Neural progenitor cell (in vitro differentiated cells): ENCODE results near the gene ST6GAL1. TPM values are rescaled to one million over a fixed set of nuclear protein-coding genes. Genes with fewer than 3 reads are reported as not detected.

ENCODE experiments used
- DNase-seq: peaks from one replicate; pipeline ENCODE4 v3.0.0-alpha.2; 2016; ENCODE audit warnings: low spot score
- H2AFZ ChIP-seq: fragments of 200-600 bp; sonication (generic); replicated peaks from 2 replicates; pipeline ENCODE4 v1.6.1; 2016; ENCODE audit warnings: antibody characterized with exemption
- H3F3A ChIP-seq: fragments of 200-600 bp; sonication (generic); 2 replicates; pipeline ENCODE4 v1.6.1; 2016; ENCODE audit warnings: antibody characterized with exemption, low read depth
- H3K27ac ChIP-seq: fragments of 200-600 bp; sonication (generic); 2 replicates; pipeline ENCODE4 v1.5.1; 2016; ENCODE audit warnings: mild to moderate bottlenecking
- H3K27me3 ChIP-seq: fragments of 200-600 bp; sonication (generic); 2 replicates; pipeline ENCODE4 v1.6.1; 2016; ENCODE audit warnings: mild to moderate bottlenecking, moderate library complexity
- H3K36me3 ChIP-seq: fragments of 200-600 bp; sonication (generic); 2 replicates; pipeline ENCODE4 v1.5.1; 2016
- H3K4me1 ChIP-seq: fragments of 200-600 bp; sonication (generic); 2 replicates; pipeline ENCODE4 v1.6.1; 2016; ENCODE audit warnings: mixed run types
- H3K4me2 ChIP-seq: fragments of 200-600 bp; sonication (generic); 2 replicates; pipeline ENCODE4 v1.6.1; 2016
- H3K4me3 ChIP-seq: fragments of 200-600 bp; sonication (generic); 2 replicates; pipeline ENCODE4 v1.5.1; 2016
- H3K79me2 ChIP-seq: fragments of 200-600 bp; sonication (generic); 2 replicates; pipeline ENCODE4 v1.6.1; 2016; ENCODE audit warnings: low read depth
- H3K9ac ChIP-seq: fragments of 200-600 bp; sonication (generic); 2 replicates; pipeline ENCODE4 v1.6.1; 2016
- H3K9me3 ChIP-seq: fragments of 200-600 bp; sonication (generic); 2 replicates; pipeline ENCODE4 v1.5.1; 2016; ENCODE audit warnings: low read depth
- H4K20me1 ChIP-seq: fragments of 200-600 bp; sonication (generic); 2 replicates; pipeline ENCODE4 v1.6.1; 2016; ENCODE audit warnings: low read depth
- H3K27ac Mint-ChIP-seq: 3 replicates; pipeline ENCODE4 v1.8.0; 2021; ENCODE audit warnings: mixed read lengths
- H3K27me3 Mint-ChIP-seq: 2 replicates; pipeline ENCODE4 v1.8.0; 2022; ENCODE audit warnings: low read depth, mild to moderate bottlenecking, inconsistent platforms, moderate library complexity, mixed read lengths; ENCODE audit not compliant: insufficient read depth
- H3K36me3 Mint-ChIP-seq: 3 replicates; pipeline ENCODE4 v1.8.0; 2021; ENCODE audit warnings: mixed read lengths
- H3K4me1 Mint-ChIP-seq: 3 replicates; pipeline ENCODE4 v1.8.0; 2021; ENCODE audit warnings: mixed read lengths
- H3K4me3 Mint-ChIP-seq: 3 replicates; pipeline ENCODE4 v1.8.0; 2021; ENCODE audit warnings: mild to moderate bottlenecking, moderate library complexity, mixed read lengths
- H3K9me3 Mint-ChIP-seq: 3 replicates; pipeline ENCODE4 v1.8.0; 2020; ENCODE audit warnings: mixed read lengths
- EZH2 ChIP-seq: fragments of 200-600 bp; sonication (generic); IDR thresholded peaks from 2 replicates; pipeline ENCODE4 v1.6.1; 2017; ENCODE audit warnings: antibody characterized with exemption, mild to moderate bottlenecking, moderate library complexity
- EZH2phosphoT487 ChIP-seq: fragments of 200-600 bp; sonication (generic); IDR thresholded peaks from 2 replicates; pipeline ENCODE4 v1.6.1; 2017; ENCODE audit warnings: antibody characterized with exemption
- total RNA-seq: library from RNA; depleted of rRNA; stranded (reverse); fragments of >200 nt; gene quantifications from 2 replicates; pipeline ENCODE4 v1.2.3, GENCODE V29; 2015; ENCODE audit warnings: low replicate concordance
- TF ChIP-seq, protein P1 (sequence below): fragments of 200-600 bp; sonication (generic); IDR thresholded peaks from 2 replicates; pipeline ENCODE4 v1.5.1; 2017; ENCODE audit warnings: antibody characterized with exemption, mild to moderate bottlenecking

Gene ST6GAL1
- total RNA-seq, 1 donor from 2014 or later = 27.3 TPM

DNA sequence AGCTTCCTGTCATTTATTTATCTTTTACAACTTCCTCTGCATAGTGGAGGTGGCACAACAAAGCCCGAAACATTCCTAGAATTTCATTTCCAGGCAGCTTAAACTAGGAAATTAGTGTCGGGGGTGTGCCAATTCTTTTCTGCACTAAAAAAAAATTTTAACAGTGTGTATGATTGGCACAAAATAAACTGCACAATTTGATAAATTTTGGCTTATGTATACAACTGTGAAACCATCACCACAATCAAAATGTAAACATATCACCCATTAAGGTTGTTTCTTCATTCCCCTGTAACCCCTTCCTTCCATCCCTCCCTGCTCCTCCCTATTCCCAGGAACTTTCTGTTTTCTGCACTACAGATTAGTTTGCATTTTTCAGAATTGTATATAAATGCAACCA lies 154.3 kb downstream of the ST6GAL1 start:
- Histone ChIP-seq H3F3A (no peaks in the 10 kb centered on the region), H3K4me1 (no peaks in the 10 kb centered on the region), H3K27ac (no peak overlapping the region), H3K4me3 (no peak overlapping the region), H3K4me2 (no peak overlapping the region), H2AFZ (no peak overlapping the region), H3K36me3 (no peaks in the 10 kb centered on the region), H4K20me1 (no peaks in the 10 kb centered on the region), H3K9ac (no peak overlapping the region), H3K27me3 (no peaks in the 10 kb centered on the region), H3K9me3 (peaks cover 6% of the 10 kb centered on the region), H3K79me2 (no peaks in the 10 kb centered on the region)
- no peaks in the 10 kb centered on the region for H3K4me1 Mint-ChIP-seq
- no peak for TF ChIP-seq EZH2phosphoT487
- TF ChIP-seq, protein P1, sequence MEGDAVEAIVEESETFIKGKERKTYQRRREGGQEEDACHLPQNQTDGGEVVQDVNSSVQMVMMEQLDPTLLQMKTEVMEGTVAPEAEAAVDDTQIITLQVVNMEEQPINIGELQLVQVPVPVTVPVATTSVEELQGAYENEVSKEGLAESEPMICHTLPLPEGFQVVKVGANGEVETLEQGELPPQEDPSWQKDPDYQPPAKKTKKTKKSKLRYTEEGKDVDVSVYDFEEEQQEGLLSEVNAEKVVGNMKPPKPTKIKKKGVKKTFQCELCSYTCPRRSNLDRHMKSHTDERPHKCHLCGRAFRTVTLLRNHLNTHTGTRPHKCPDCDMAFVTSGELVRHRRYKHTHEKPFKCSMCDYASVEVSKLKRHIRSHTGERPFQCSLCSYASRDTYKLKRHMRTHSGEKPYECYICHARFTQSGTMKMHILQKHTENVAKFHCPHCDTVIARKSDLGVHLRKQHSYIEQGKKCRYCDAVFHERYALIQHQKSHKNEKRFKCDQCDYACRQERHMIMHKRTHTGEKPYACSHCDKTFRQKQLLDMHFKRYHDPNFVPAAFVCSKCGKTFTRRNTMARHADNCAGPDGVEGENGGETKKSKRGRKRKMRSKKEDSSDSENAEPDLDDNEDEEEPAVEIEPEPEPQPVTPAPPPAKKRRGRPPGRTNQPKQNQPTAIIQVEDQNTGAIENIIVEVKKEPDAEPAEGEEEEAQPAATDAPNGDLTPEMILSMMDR = no peak
- TF ChIP-seq EZH2 = no peak
- H3K36me3 Mint-ChIP-seq = no peaks in the 10 kb centered on the region
- no peak overlapping the region for H3K27ac Mint-ChIP-seq
- peaks cover 2% of the 10 kb centered on the region for H3K27me3 Mint-ChIP-seq
- H3K9me3 Mint-ChIP-seq = peaks cover 22% of the 10 kb centered on the region
- H3K4me3 Mint-ChIP-seq = no peak overlapping the region
- no peak for DNase-seq

DNA sequence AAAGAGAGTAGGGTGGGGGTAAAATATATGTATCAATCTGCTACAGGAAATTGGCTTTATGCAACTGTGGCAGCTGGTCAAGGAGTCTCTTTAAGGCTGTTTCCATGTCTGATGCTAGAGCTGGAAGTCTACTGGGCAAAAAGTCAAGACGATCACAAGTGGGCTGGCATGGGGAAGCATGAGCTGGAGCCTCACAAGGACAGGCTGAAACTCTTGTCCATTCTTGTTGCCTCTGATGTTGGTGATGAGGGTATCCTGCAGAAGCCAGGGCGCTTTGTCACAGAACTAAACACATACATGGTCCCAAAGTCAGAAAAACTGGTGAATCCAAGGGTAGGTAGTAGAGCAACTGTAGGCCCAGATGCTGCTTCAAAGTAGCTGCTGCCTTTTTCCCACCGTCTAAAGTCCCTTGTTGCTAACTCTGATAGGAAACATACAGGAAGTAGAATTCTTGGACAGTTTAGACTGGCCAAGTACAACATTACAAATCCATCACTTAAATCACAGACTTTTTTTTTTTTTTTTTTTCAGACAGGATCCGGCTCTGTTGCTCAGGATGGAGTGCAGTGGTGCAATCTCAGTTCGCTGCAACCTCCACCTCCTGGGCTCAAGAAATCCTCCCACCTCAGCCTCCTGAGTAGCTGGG lies 154.8 kb downstream of the ST6GAL1 start:
- Mint-ChIP-seq H3K27me3 (peaks cover 2% of the 10 kb centered on the region), H3K27ac (no peak overlapping the region), H3K36me3 (no peaks in the 10 kb centered on the region)

DNA sequence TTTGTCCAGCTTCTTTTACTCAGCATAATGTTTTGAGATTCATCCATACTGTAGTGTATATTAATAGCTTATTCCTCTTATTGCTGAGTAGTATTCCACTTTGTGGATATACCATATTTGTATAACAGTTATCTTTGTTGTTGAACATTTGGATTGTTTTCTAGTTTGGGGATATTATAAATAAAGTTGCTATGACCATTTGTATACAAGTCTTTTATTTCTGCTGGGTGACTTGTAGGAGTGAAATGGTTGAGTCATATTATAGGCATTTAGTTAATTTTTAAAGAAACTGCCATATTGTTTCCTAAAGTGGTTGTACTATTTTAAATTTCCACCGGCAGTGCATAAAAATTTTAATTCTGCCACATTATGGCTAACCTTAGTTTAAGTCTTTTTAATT lies 155.6 kb downstream of the ST6GAL1 start:
- H4K20me1 ChIP-seq = no peaks in the 10 kb centered on the region
- H3K9me3 ChIP-seq = peaks cover 6% of the 10 kb centered on the region
- TF ChIP-seq, protein P1 = no peak
- TF ChIP-seq EZH2 (no peak), EZH2phosphoT487 (no peak)
- no peak overlapping the region for H3K27ac ChIP-seq
- no peaks in the 10 kb centered on the region for H3K36me3 Mint-ChIP-seq
- no peak for DNase-seq
- H2AFZ ChIP-seq = no peak overlapping the region
- no peaks in the 10 kb centered on the region for H3K79me2 ChIP-seq
- peaks cover 27% of the 10 kb centered on the region for H3K9me3 Mint-ChIP-seq
- H3K27ac Mint-ChIP-seq = no peak overlapping the region
- H3K4me3 Mint-ChIP-seq = no peak overlapping the region
- peaks cover 2% of the 10 kb centered on the region for H3K27me3 Mint-ChIP-seq
- H3K9ac ChIP-seq = no peak overlapping the region
- H3K4me2 ChIP-seq = no peak overlapping the region
- no peaks in the 10 kb centered on the region for H3K4me1 Mint-ChIP-seq
- H3K36me3 ChIP-seq = no peaks in the 10 kb centered on the region
- H3K27me3 ChIP-seq = no peaks in the 10 kb centered on the region
- no peaks in the 10 kb centered on the region for H3F3A ChIP-seq
- no peak overlapping the region for H3K4me3 ChIP-seq
- no peaks in the 10 kb centered on the region for H3K4me1 ChIP-seq

More for the DNA sequence above, 154.8 kb downstream of the ST6GAL1 start:
- Histone ChIP-seq H3K27me3 (no peaks in the 10 kb centered on the region), H2AFZ (no peak overlapping the region), H3K4me3 (no peak overlapping the region), H3K4me2 (no peak overlapping the region), H3K79me2 (no peaks in the 10 kb centered on the region), H3K36me3 (no peaks in the 10 kb centered on the region), H3K9me3 (peaks cover 6% of the 10 kb centered on the region), H3K4me1 (no peaks in the 10 kb centered on the region), H3K27ac (no peak overlapping the region), H3F3A (no peaks in the 10 kb centered on the region), H3K9ac (no peak overlapping the region), H4K20me1 (no peaks in the 10 kb centered on the region)
- Mint-ChIP-seq H3K9me3 (peaks cover 22% of the 10 kb centered on the region), H3K4me3 (no peak overlapping the region), H3K4me1 (no peaks in the 10 kb centered on the region)
- TF ChIP-seq, protein P1 = no peak
- no peak for TF ChIP-seq EZH2phosphoT487
- TF ChIP-seq EZH2 = no peak
- no peak for DNase-seq
